Ovary (tissue), 3 donors: Measurements from ENCODE around the gene FUT9.

Source experiments
- POLR2A ChIP-seq: fragments of 450-650 bp; IDR thresholded peaks from one replicate; pipeline ENCODE4 v1.6.1; 2017; ENCODE audit warnings: antibody characterized with exemption, mild to moderate bottlenecking, moderate library complexity
- TF ChIP-seq, protein P1 (sequence below), 3 donors: fragments of 450-650 bp in 2 of 3; fragments of 200-600 bp in 1 of 3; IDR thresholded peaks; one replicate each; pipeline versions ENCODE4 v1.5.1 to v1.8.0; 2016 to 2022; ENCODE audit warnings: antibody characterized with exemption in 3 of 3, mild to moderate bottlenecking in 1 of 3
- donor health status: DM: no; HTN: no; CAD: no.

DNA sequence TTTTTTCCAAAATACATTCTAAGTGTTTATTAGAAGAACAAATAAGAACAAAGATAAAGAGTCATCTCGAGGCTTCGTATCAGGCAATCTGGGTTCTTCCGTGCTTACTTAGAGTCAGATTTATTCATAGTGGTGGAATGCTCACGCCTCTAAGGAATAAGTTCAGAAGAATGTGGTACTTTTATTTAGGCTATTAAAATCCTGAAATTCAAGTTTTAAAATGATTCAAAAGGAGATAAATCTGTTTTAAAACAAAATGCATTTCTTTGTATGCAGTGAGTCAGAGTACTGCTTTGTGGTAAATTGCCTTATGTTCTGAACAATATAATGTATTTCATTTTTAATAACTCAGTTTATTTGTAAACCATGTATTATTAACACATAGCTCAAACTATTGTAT lies 89.1 kb downstream of the FUT9 start:
- TF ChIP-seq, protein P1, sequence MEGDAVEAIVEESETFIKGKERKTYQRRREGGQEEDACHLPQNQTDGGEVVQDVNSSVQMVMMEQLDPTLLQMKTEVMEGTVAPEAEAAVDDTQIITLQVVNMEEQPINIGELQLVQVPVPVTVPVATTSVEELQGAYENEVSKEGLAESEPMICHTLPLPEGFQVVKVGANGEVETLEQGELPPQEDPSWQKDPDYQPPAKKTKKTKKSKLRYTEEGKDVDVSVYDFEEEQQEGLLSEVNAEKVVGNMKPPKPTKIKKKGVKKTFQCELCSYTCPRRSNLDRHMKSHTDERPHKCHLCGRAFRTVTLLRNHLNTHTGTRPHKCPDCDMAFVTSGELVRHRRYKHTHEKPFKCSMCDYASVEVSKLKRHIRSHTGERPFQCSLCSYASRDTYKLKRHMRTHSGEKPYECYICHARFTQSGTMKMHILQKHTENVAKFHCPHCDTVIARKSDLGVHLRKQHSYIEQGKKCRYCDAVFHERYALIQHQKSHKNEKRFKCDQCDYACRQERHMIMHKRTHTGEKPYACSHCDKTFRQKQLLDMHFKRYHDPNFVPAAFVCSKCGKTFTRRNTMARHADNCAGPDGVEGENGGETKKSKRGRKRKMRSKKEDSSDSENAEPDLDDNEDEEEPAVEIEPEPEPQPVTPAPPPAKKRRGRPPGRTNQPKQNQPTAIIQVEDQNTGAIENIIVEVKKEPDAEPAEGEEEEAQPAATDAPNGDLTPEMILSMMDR (IDR thresholded peaks at IDR 0.05) = no peak
- TF ChIP-seq POLR2A = no peak
